ENCODE results near the gene DCAF4. TPM values are rescaled to one million over a fixed set of nuclear protein-coding genes. Genes with fewer than 3 reads are reported as not detected.

DCAF4 gene
- total RNA-seq, 1 donor from 2014 or later, result 9.5 TPM

DNA sequence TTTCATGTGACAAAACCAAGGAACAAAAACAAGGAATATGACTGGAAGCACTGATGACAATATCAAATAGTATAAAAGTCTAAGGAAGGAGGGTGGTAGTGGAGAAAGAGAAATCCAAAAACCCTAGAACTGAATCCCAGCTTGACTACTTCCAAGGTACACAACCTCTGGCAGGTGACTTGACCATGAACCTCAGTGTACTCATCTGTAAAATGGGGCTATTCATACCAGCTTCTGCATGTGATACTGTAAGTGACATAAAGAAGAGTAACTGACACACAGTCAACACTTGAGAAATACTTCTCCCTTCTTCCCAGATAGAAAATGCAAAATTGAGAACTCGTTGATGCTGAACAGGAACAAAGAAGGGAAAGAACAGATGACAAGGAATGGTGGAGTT is 22.0 kb upstream of the DCAF4 start:
- Mint-ChIP-seq H3K4me3 (no peak overlapping the region), H3K27me3 (ENCODE audit: low read depth) (peaks cover 22% of the 10 kb centered on the region), H3K4me1 (no peaks in the 10 kb centered on the region), H3K27ac (ENCODE audit: unreplicated experiment) (no peak overlapping the region), H3K36me3 (ENCODE audit: low read depth) (no peaks in the 10 kb centered on the region), H3K9me3 (no peaks in the 10 kb centered on the region)
- DNase-seq (ENCODE audit: low read depth, low spot score), result no peak
- TF ChIP-seq, protein P1, sequence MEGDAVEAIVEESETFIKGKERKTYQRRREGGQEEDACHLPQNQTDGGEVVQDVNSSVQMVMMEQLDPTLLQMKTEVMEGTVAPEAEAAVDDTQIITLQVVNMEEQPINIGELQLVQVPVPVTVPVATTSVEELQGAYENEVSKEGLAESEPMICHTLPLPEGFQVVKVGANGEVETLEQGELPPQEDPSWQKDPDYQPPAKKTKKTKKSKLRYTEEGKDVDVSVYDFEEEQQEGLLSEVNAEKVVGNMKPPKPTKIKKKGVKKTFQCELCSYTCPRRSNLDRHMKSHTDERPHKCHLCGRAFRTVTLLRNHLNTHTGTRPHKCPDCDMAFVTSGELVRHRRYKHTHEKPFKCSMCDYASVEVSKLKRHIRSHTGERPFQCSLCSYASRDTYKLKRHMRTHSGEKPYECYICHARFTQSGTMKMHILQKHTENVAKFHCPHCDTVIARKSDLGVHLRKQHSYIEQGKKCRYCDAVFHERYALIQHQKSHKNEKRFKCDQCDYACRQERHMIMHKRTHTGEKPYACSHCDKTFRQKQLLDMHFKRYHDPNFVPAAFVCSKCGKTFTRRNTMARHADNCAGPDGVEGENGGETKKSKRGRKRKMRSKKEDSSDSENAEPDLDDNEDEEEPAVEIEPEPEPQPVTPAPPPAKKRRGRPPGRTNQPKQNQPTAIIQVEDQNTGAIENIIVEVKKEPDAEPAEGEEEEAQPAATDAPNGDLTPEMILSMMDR (conservative IDR thresholded peaks at IDR 0.05), result no peak

DNA sequence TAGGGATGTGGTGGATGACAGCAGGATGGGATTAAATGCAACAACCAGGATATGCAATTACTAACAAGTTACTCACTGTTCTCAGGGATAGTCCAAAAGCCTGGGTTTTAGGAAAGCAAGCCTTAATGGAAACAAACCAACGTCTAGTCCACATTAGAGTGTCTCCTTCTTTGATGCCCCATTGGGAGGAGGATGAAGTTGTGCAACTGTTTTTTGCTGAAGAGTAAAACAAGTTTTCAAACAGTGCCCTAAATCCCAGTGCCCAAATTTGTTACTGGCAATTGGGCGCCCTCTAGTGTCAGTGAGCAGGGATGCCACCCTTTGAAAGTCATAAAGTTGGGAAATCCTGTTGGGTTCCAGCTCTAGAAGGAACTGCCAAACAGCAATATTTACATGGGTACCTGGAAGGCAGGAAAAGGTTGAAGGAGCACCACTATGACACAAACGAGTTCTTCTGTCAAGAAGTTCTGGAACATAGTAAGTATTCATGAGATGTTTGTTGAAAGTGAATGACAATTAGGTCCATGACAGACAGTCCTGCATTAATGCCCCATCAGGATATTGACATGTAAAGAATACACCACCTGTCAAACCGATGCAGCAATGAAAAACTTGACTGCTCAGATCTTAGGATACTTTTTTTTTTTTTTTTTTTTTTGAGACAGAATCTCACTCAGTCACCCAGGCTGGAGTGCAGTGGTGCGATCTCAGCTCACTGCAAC is 21.3 kb upstream of the DCAF4 start:
- H3K36me3 Mint-ChIP-seq (ENCODE audit: low read depth), result no peaks in the 10 kb centered on the region
- DNase-seq (ENCODE audit: low read depth, low spot score), result peak; percentile 57
- no peak overlapping the region for H3K27ac Mint-ChIP-seq (ENCODE audit: unreplicated experiment)
- TF ChIP-seq, protein P1 (conservative IDR thresholded peaks at IDR 0.05), result peak; percentile 95
- no peak overlapping the region for H3K4me3 Mint-ChIP-seq
- no peaks in the 10 kb centered on the region for H3K4me1 Mint-ChIP-seq
- no peaks in the 10 kb centered on the region for H3K9me3 Mint-ChIP-seq
- peaks cover 22% of the 10 kb centered on the region for H3K27me3 Mint-ChIP-seq (ENCODE audit: low read depth)

DNA sequence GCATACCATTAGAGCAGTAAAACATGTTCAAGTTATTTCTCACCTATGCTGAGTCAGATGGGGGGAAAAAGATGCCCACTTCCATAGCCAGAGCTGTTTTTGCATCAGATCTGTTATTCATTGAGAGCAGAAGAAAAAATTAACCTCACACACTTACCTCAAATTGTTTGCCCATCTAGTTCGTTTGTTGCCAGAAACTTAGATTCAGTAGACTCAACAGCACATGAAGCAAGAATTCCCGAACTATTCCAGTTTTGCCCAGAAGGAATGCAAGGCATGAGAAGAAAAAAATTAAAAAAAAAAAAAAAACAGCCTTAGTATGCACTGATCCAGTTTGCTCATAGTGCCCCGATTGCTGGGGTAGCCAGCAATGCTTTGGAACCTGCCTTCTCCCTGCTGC is 19.9 kb upstream of the DCAF4 start:
- Mint-ChIP-seq H3K27me3 (ENCODE audit: low read depth) (peaks cover 18% of the 10 kb centered on the region), H3K4me3 (no peak overlapping the region), H3K9me3 (no peaks in the 10 kb centered on the region), H3K4me1 (no peaks in the 10 kb centered on the region), H3K27ac (ENCODE audit: unreplicated experiment) (no peak overlapping the region), H3K36me3 (ENCODE audit: low read depth) (no peaks in the 10 kb centered on the region)
- DNase-seq (ENCODE audit: low read depth, low spot score), result no peak
- TF ChIP-seq, protein P1 (conservative IDR thresholded peaks at IDR 0.05), result no peak

DNA sequence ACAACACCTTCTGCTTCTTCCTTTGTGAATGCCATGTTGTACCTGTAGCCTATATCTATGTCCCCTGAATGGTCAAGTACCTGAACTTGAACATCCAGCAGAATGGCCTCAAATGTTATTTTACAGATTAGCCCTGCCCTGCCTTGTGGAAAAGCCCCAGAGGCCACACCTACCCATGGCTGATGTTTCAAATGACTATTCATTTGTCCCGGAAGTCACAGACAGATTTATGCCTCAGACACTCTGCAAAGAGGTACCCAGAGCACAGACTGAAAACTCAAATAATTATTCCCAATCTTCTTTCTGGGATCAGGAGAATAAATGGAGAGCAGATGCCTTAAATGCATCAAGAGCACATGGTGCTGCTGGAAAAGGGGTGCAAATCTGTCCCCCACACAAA is 19.4 kb upstream of the DCAF4 start:
- DNase-seq (ENCODE audit: low read depth, low spot score), result no peak
- H3K36me3 Mint-ChIP-seq (ENCODE audit: low read depth), result no peaks in the 10 kb centered on the region
- TF ChIP-seq, protein P1 (conservative IDR thresholded peaks at IDR 0.05), result no peak
- no peak overlapping the region for H3K27ac Mint-ChIP-seq (ENCODE audit: unreplicated experiment)
- no peaks in the 10 kb centered on the region for H3K9me3 Mint-ChIP-seq
- no peaks in the 10 kb centered on the region for H3K4me1 Mint-ChIP-seq
- H3K27me3 Mint-ChIP-seq (ENCODE audit: low read depth), result peaks cover 18% of the 10 kb centered on the region
- H3K4me3 Mint-ChIP-seq, result no peak overlapping the region

DNA sequence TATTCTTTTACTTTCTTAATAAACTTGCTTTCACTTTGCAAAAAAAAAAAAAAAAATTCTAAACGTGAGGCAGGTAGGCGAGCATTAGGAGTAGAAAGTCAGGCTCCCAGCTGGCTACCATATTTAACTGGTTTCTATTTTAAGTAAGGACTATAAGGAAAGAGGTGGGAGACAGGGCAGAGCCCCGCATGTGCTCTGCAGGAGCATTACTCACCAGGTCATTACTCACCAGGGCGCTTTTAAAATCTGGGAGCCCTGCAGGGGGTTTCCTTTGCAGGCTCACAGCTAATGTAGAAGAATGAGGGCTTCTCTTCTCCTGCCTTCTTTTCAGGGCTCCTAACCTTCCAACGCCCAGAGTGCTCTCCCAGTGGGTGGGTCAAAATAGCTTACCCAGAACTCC is 18.4 kb upstream of the DCAF4 start:
- no peak for DNase-seq (ENCODE audit: low read depth, low spot score)
- Mint-ChIP-seq H3K4me1 (no peaks in the 10 kb centered on the region), H3K9me3 (no peaks in the 10 kb centered on the region), H3K27ac (ENCODE audit: unreplicated experiment) (no peak overlapping the region), H3K4me3 (no peak overlapping the region), H3K27me3 (ENCODE audit: low read depth) (peaks cover 18% of the 10 kb centered on the region), H3K36me3 (ENCODE audit: low read depth) (no peaks in the 10 kb centered on the region)
- TF ChIP-seq, protein P1 (conservative IDR thresholded peaks at IDR 0.05), result no peak

Measured in neural crest cell (in vitro differentiated cells).